SK-N-SH (cell line): Measurements from ENCODE around the gene TRIML1. TPM values are rescaled to one million over a fixed set of nuclear protein-coding genes. Genes with fewer than 3 reads are reported as not detected.

Source experiments
- CTCF ChIA-PET: fragments of 300-600, 350-600 bp; formaldehyde crosslinking; extraction: SDS; loops from one replicate; lab custom pipeline; 2021; lab: Yijun Ruan, JAX
- POLR2A ChIA-PET: fragments of 350-600 bp; sonication (Branson Sonifier 250); formaldehyde crosslinking; extraction: SDS; loops from one replicate; lab custom pipeline; 2020; ENCODE audit warnings: antibody characterized with exemption, inconsistent platforms; lab: Yijun Ruan, JAX
- DNase-seq: peaks from one replicate; pipeline ENCODE4 v3.0.0; 2012
- H2AFZ ChIP-seq: fragments of 200-600 bp; sonication (generic); 2 replicates; pipeline ENCODE4 v1.8.1; 2016; ENCODE audit warnings: antibody characterized with exemption, mild to moderate bottlenecking, low read depth
- H3F3A ChIP-seq: fragments of 200-600 bp; sonication (generic); replicated peaks from 2 replicates; pipeline ENCODE3; 2016; ENCODE audit warnings: antibody characterized with exemption, mild to moderate bottlenecking; ENCODE audit not compliant: insufficient read depth
- H3K27ac ChIP-seq, 2 experiments: fragments of 200-500 bp in 1 of 2; fragments of 200-600 bp in 1 of 2; sonication (Bioruptor generic) in 1 of 2; sonication (generic), shearing (Covaris generic) in 1 of 2; 2 replicates each; pipeline versions ENCODE4 v1.5.1 to v1.6.1; 2014 to 2016; ENCODE audit warnings: low read depth in 2 of 2, inconsistent platforms in 1 of 2, low read length in 1 of 2, mild to moderate bottlenecking in 1 of 2, mixed read lengths in 1 of 2
- H3K27me3 ChIP-seq: fragments of 200-600 bp; sonication (generic), shearing (Covaris generic); 2 replicates; pipeline ENCODE4 v1.6.1; 2016; ENCODE audit warnings: mixed run types; ENCODE audit not compliant: insufficient read depth
- H3K36me3 ChIP-seq, 2 experiments: fragments of 200-500 bp in 1 of 2; fragments of 200-600 bp in 1 of 2; sonication (Bioruptor generic) in 1 of 2; sonication (generic) in 1 of 2; replicated peaks in 1 of 2; 2 replicates each; pipeline versions ENCODE3 to v1.5.1; 2014 to 2016; ENCODE audit warnings: low read length in 1 of 2, mild to moderate bottlenecking in 1 of 2; ENCODE audit not compliant: insufficient read depth in 2 of 2, control insufficient read depth in 1 of 2
- H3K4me1 ChIP-seq, 2 experiments: fragments of 200-500 bp in 1 of 2; fragments of 200-600 bp in 1 of 2; sonication (Bioruptor generic) in 1 of 2; sonication (generic), shearing (Covaris generic) in 1 of 2; 2 replicates each; pipeline versions ENCODE4 v1.5.1 to v1.6.1; 2014 to 2016; ENCODE audit warnings: low read depth in 1 of 2, low read length in 1 of 2, mixed run types in 1 of 2; ENCODE audit not compliant: insufficient read depth in 2 of 2, control insufficient read depth in 1 of 2
- H3K4me2 ChIP-seq: fragments of 200-600 bp; sonication (generic), shearing (Covaris generic); 2 replicates; pipeline ENCODE4 v1.6.1; 2017; ENCODE audit warnings: mixed run types
- H3K4me3 ChIP-seq, 2 experiments: fragments of 200-500 bp in 1 of 2; fragments of 200-600 bp in 1 of 2; sonication (Bioruptor generic) in 1 of 2; sonication (generic), shearing (Covaris generic) in 1 of 2; 2 replicates each; pipeline versions ENCODE4 v1.5.1 to v1.8.1; 2014 to 2016; ENCODE audit warnings: low read depth in 2 of 2, inconsistent platforms in 1 of 2, low read length in 1 of 2, mild to moderate bottlenecking in 1 of 2, mixed read lengths in 1 of 2, moderate library complexity in 1 of 2
- H3K79me2 ChIP-seq: fragments of 200-600 bp; sonication (generic); 2 replicates; pipeline ENCODE4 v1.8.1; 2017; ENCODE audit warnings: mild to moderate bottlenecking; ENCODE audit not compliant: insufficient read depth
- H3K9ac ChIP-seq: fragments of 200-600 bp; sonication (generic); 2 replicates; pipeline ENCODE4 v1.6.1; 2017; ENCODE audit warnings: mixed run types
- H3K9me2 ChIP-seq: fragments of 200-600 bp; sonication (generic); 2 replicates; pipeline ENCODE4 v1.6.1; 2017; ENCODE audit warnings: mixed run types
- H3K9me3 ChIP-seq: fragments of 200-600 bp; sonication (generic); 2 replicates; pipeline ENCODE4 v1.6.1; 2017; ENCODE audit warnings: mixed run types, mild to moderate bottlenecking, moderate library complexity
- H4K20me1 ChIP-seq: fragments of 200-600 bp; sonication (generic); 2 replicates; pipeline ENCODE4 v1.6.1; 2017; ENCODE audit warnings: mild to moderate bottlenecking, mixed run types; ENCODE audit not compliant: insufficient read depth
- CTCF ChIP-seq: fragments of 200-600 bp; sonication (generic); IDR thresholded peaks from 2 replicates; pipeline ENCODE4 v1.6.1; 2017; ENCODE audit warnings: antibody characterized with exemption, mild to moderate bottlenecking, moderate library complexity
- EZH2phosphoT487 ChIP-seq: fragments of 200-600 bp; sonication (generic); IDR thresholded peaks from 2 replicates; pipeline ENCODE4 v1.6.1; 2017; ENCODE audit warnings: low read depth, mixed run types, mild to moderate bottlenecking, antibody characterized with exemption, moderate library complexity, borderline replicate concordance
- FOSL2 ChIP-seq: IDR thresholded peaks from 2 replicates; pipeline ENCODE4 v1.4.0; 2012; ENCODE audit warnings: low read depth, mild to moderate bottlenecking, moderate library complexity, borderline replicate concordance
- MAX ChIP-seq: IDR thresholded peaks from 2 replicates; pipeline ENCODE4 v1.4.0; 2012; ENCODE audit warnings: low read depth
- NRF1 ChIP-seq: IDR thresholded peaks from 2 replicates; pipeline ENCODE4 v1.6.1; 2012; ENCODE audit warnings: low read depth, mild to moderate bottlenecking, low read length
- PBX3 ChIP-seq: IDR thresholded peaks from 2 replicates; pipeline ENCODE4; 2012
- POLR2AphosphoS5 ChIP-seq: IDR thresholded peaks from 2 replicates; pipeline ENCODE4 v1.6.1; 2012; ENCODE audit warnings: low read depth, low read length
- RAD21 ChIP-seq: IDR thresholded peaks from 2 replicates; pipeline ENCODE4 v1.6.1; 2012; ENCODE audit warnings: mild to moderate bottlenecking, low read length
- RFX5 ChIP-seq: IDR thresholded peaks from 2 replicates; pipeline ENCODE4 v1.6.1; 2012; ENCODE audit warnings: mild to moderate bottlenecking, improper control_type of control experiment, low read length
- SIN3A ChIP-seq: IDR thresholded peaks from 2 replicates; pipeline ENCODE4 v1.6.1; 2012; ENCODE audit warnings: low read depth, mild to moderate bottlenecking, low read length, moderate library complexity, borderline replicate concordance
- TEAD4 ChIP-seq: IDR thresholded peaks from 2 replicates; pipeline ENCODE4 v1.4.0; 2012; ENCODE audit warnings: mild to moderate bottlenecking, borderline replicate concordance; ENCODE audit not compliant: insufficient read depth
- USF1 ChIP-seq: IDR thresholded peaks from 2 replicates; pipeline ENCODE4 v1.4.0; 2012; ENCODE audit warnings: low read depth, borderline replicate concordance
- ZBTB33 ChIP-seq: IDR thresholded peaks from 2 replicates; pipeline ENCODE4 v1.4.0; 2012; ENCODE audit warnings: low read depth, borderline replicate concordance
- WGBS: methylation state at CpG from one replicate; pipeline ENCODE4 v1.1.6; 2017; ENCODE audit warnings: low lambda C conversion rate; 5-methylcytosine and 5-hydroxymethylcytosine counted together
- polyA plus RNA-seq, 3 experiments: library from polyadenylated mRNA; depleted of rRNA; stranded (reverse); fragments of >200 nt; gene quantifications; 2 replicates each; pipeline ENCODE4 v1.2.3, GENCODE V29; 2012

Gene TRIML1
- not detected in 2 replicates for polyA plus RNA-seq (2012; rRNA removed)
- not detected in 2 replicates for polyA plus RNA-seq (2012; cell fraction: cytosol; rRNA removed)
- not detected in 2 replicates for polyA plus RNA-seq (2012; cell fraction: nucleus; rRNA removed)

GRCh38 chr4:188139141-188139540 lies at the start of gene TRIML1:
Gene TRIML1, plus strand, starts transcription at chr4:188139441. Its CDS starts 118 bp downstream, at chr4:188139559.
- Histone ChIP-seq H3K9me3 (no peaks in the 10 kb centered on the region), H4K20me1 (no peaks in the 10 kb centered on the region), H3K4me3 (no peak within 1 kb of the TSS), H3K9ac (no peak within 1 kb of the TSS), H3K36me3 (no peaks in the 10 kb centered on the region), H3K4me2 (no peak within 1 kb of the TSS), H3K79me2 (no peaks in the 10 kb centered on the region), H3F3A (no peaks in the 10 kb centered on the region), H2AFZ (no peak within 1 kb of the TSS), H3K27me3 (no peaks in the 10 kb centered on the region), H3K27ac (no peak within 1 kb of the TSS), H3K9me2 (no peaks in the 10 kb centered on the region), H3K4me1 (no peaks in the 10 kb centered on the region)
- no peak for TF ChIP-seq USF1
- TF ChIP-seq PBX3: no peak
- TF ChIP-seq EZH2phosphoT487: no peak
- no peak for TF ChIP-seq RAD21
- TF ChIP-seq NRF1: no peak
- no peak for TF ChIP-seq POLR2AphosphoS5
- no peak for TF ChIP-seq MAX
- no peak for TF ChIP-seq FOSL2
- no peak for TF ChIP-seq TEAD4
- no peak for TF ChIP-seq CTCF
- no peak for TF ChIP-seq ZBTB33
- TF ChIP-seq SIN3A: no peak
- TF ChIP-seq RFX5: no peak
- DNase-seq: no peak
- POLR2A ChIA-PET: no interaction called here
- CTCF ChIA-PET: no interaction called here
- 83% methylated on average over 3 of the region's 3 CpGs for WGBS
